Tibial nerve (tissue), 4 donors: ENCODE results near the gene SMARCD3. TPM values are rescaled to one million over a fixed set of nuclear protein-coding genes. Genes with fewer than 3 reads are reported as not detected.

ENCODE experiments used
- DNase-seq, 2 donors: peaks; one replicate each; pipeline ENCODE4 v3.0.0-alpha.2; 2019; ENCODE audit warnings: low spot score in 2 of 2
- H3K27ac ChIP-seq, 4 donors: fragments of 200-600 bp; sonication (generic) in 3 of 4; one replicate each; pipeline ENCODE4 v1.5.1; 2017 to 2019; ENCODE audit warnings: mild to moderate bottlenecking in 1 of 4
- H3K27me3 ChIP-seq, 2 donors: fragments of 200-600 bp; sonication (generic) in 1 of 2; one replicate each; pipeline versions ENCODE4 v1.5.1 to v1.6.0; 2017 to 2019
- H3K36me3 ChIP-seq, 3 donors: fragments of 200-600 bp; sonication (generic); one replicate each; pipeline ENCODE4 v1.5.1; 2018 to 2019
- H3K4me1 ChIP-seq, 4 donors: fragments of 200-600 bp; sonication (generic) in 3 of 4; one replicate each; pipeline ENCODE4 v1.5.1; 2017 to 2019
- H3K4me3 ChIP-seq, 4 donors: fragments of 200-600 bp; sonication (generic) in 3 of 4; one replicate each; pipeline ENCODE4 v1.5.1; 2017 to 2019; ENCODE audit warnings: mild to moderate bottlenecking in 1 of 4, moderate library complexity in 1 of 4
- H3K9me3 ChIP-seq, 4 donors: fragments of 200-600 bp; sonication (generic) in 3 of 4; one replicate each; pipeline ENCODE4 v1.5.1; 2017 to 2019
- EP300 ChIP-seq, 2 donors: sonication (generic); formaldehyde crosslinking; IDR thresholded peaks; one replicate each; pipeline ENCODE4 v1.6.1; 2017; ENCODE audit warnings: antibody characterized with exemption in 2 of 2, mild to moderate bottlenecking in 1 of 2
- POLR2A ChIP-seq, 2 donors: fragments of 450-650 bp; IDR thresholded peaks; one replicate each; pipeline ENCODE4 v1.6.1; 2017; ENCODE audit warnings: antibody characterized with exemption in 2 of 2, mild to moderate bottlenecking in 2 of 2, moderate library complexity in 2 of 2
- WGBS, 2 donors: methylation state at CpG; one replicate each; pipeline ENCODE4 v1.1.5; 2018; 5-methylcytosine and 5-hydroxymethylcytosine counted together
- total RNA-seq, 4 donors: library from RNA; depleted of rRNA; stranded (reverse); fragments of >200 nt; gene quantifications; one replicate each; pipeline ENCODE4 v1.1.0, GENCODE V29; 2016
- TF ChIP-seq, protein P1 (sequence below), 5 experiments: fragments of 200-600 bp in 3 of 5; fragments of 450-650 bp in 2 of 5; sonication (generic) in 3 of 5; IDR thresholded peaks; one replicate each; pipeline ENCODE4 v1.5.1; 2016 to 2019; ENCODE audit warnings: antibody characterized with exemption in 5 of 5, mild to moderate bottlenecking in 3 of 5, moderate library complexity in 2 of 5

Gene SMARCD3
- total RNA-seq, 4 donors from 2014 or later = 55.5 to 97.2 (median 77.3) TPM

DNA sequence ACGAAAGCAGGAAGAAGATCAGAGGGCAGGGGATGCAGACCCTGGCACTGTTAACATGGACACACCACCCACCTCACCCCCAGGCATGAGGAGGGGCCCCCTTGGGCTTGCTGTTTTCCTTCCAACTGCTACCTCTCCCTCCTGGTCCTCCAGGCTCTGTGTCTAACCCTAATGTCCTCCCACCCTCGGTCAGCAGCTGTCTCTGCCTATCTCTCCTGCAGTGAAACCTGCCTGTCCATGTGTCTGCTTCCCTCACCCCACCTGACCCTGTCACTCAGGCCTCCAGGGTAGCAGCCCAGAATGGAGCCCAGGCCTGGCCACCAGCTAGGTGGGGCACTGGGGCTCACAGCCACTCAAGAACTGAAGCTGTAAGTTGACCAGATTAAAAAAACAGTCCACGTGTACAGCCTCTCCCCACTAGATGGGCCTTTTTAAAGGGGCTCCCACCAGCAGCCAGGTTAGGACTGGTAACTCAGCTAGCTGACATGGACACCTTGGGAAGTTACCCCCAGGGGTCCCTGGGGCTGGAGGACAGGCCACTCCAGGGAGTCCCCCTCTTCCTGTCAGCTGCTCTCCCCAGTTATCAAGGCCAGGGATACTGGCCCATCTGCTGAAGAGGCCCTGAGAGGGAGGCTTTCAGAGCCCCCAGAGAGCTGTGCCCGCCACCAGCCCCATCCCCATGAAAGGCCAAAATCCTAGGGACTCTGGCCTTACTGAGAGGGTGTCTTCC, 1.5 kb downstream of the SMARCD3 start:
- DNase-seq = no peak
- Histone ChIP-seq H3K4me3 (peak overlapping the region in 3 of 4 donors; percentile 70 to 81 (median 79)), H3K9me3 (no peaks in the 10 kb centered on the region), H3K27ac (peak overlapping the region; percentile 85 to 98 (median 93)), H3K4me1 (peaks cover 0 to 86% (median 54%) of the 10 kb centered on the region in 4 donors), H3K27me3 (no peaks in the 10 kb centered on the region), H3K36me3 (peaks cover 0 to 5% (median 0%) of the 10 kb centered on the region in 3 donors)
- no peak for TF ChIP-seq POLR2A (IDR thresholded peaks at IDR 0.05)
- TF ChIP-seq, protein P1, sequence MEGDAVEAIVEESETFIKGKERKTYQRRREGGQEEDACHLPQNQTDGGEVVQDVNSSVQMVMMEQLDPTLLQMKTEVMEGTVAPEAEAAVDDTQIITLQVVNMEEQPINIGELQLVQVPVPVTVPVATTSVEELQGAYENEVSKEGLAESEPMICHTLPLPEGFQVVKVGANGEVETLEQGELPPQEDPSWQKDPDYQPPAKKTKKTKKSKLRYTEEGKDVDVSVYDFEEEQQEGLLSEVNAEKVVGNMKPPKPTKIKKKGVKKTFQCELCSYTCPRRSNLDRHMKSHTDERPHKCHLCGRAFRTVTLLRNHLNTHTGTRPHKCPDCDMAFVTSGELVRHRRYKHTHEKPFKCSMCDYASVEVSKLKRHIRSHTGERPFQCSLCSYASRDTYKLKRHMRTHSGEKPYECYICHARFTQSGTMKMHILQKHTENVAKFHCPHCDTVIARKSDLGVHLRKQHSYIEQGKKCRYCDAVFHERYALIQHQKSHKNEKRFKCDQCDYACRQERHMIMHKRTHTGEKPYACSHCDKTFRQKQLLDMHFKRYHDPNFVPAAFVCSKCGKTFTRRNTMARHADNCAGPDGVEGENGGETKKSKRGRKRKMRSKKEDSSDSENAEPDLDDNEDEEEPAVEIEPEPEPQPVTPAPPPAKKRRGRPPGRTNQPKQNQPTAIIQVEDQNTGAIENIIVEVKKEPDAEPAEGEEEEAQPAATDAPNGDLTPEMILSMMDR (IDR thresholded peaks at IDR 0.05) = no peak
- no peak for TF ChIP-seq EP300 (IDR thresholded peaks at IDR 0.05)
- 30 to 32% methylated on average over 3 to 4 of the region's 4 CpGs for WGBS, 2 donors

DNA sequence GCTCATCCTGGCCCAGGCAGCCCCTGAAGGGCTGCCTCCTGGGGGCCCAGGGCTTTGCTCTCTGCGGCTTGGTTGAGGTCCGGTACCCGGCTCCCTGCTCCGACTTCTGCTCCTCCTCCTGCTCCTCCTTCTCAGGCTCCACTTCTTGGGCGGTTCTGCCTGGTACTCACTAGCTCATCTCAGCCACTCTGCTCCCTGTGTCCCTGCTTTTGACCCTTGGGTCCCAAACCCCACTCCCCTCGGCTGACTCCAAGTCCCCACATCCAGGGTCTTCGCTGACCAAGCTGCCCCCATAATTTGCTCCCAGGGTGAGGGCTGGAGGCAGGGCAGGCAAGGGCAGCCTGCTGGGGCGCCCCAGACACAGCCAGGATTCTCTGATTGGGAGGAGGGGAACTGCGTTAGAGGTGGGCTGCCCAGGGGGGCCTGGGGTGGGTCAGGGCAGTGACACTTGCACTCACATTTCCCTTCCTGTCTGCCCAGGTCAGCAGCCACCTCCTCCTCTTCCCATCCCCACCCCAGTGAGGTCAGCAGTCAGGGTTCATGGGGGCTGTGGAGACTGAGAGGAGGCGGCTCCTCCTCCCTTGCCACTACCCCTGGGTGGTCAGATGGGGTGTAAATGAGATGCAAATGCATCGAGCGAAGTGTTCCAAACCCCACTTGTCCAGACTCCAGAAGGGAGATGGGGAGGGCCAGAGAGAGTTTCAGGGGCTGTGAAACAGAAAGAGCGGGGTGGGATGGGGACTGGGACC, 2.2 kb downstream of the SMARCD3 start:
- H3K27me3 ChIP-seq = no peaks in the 10 kb centered on the region
- peaks cover 0 to 12% (median 0%) of the 10 kb centered on the region in 3 donors for H3K36me3 ChIP-seq
- peak overlapping the region in 2 of 4 donors; percentile 96 to 98 for H3K27ac ChIP-seq
- TF ChIP-seq EP300 (IDR thresholded peaks at IDR 0.05) (no peak), POLR2A (IDR thresholded peaks at IDR 0.05) (no peak)
- TF ChIP-seq, protein P1 (IDR thresholded peaks at IDR 0.05) = no peak
- peak overlapping the region in 3 of 4 donors; percentile 37 to 46 (median 38) for H3K4me3 ChIP-seq
- WGBS, 2 donors = 31 to 33% methylated on average over 13 of the region's 13 CpGs
- H3K9me3 ChIP-seq = no peaks in the 10 kb centered on the region
- no peak for DNase-seq
- peaks cover 0 to 82% (median 53%) of the 10 kb centered on the region in 4 donors for H3K4me1 ChIP-seq

DNA sequence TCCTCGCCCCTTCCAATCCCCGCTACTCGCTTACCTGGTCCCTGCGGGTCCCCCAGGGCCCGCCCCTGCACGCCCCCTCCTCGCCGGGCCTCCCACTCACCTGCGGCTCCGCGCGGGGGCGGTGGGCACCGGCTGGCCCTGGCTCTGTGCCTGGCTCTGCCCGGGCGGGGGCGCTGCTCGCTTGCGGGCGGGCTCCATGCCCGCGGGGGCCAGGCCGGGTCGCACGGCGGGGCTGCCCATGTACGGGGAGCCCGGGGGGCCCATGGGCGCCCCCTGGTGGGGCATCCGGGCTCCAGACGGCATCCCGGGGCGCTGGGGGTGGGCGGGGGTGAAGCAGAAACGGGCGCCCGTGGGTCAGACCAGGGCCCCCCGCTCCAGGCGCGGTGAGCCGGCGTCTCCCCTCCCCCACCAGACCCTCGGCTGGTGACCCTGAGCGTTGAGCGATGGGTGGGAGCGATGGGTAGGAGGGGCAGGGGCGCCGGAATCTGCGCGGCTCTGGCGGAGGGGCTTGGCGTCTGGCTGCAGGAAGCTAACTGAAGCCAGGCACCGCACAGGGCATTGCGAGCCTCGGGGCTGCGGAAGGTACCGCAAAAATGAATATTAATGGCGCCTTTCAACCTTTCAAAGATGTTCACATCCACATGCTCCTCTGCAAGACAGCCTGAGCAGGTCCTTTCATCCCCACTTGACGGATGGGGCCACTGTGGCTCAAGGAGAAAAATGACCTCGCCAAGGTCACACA, 3.0 kb downstream of the SMARCD3 start:
- Histone ChIP-seq H3K36me3 (peaks cover 0 to 19% (median 0%) of the 10 kb centered on the region in 3 donors), H3K4me3 (peak overlapping the region; percentile 10 to 46 (median 38)), H3K9me3 (no peaks in the 10 kb centered on the region), H3K27ac (peak overlapping the region; percentile 21 to 96 (median 58)), H3K27me3 (no peaks in the 10 kb centered on the region), H3K4me1 (peaks cover 0 to 75% (median 49%) of the 10 kb centered on the region in 4 donors)
- no peak for DNase-seq
- WGBS, 2 donors = 5 to 10% methylated on average over 31 to 34 of the region's 60 CpGs
- TF ChIP-seq, protein P1 (IDR thresholded peaks at IDR 0.05) = peak; percentile 58 to 77 (median 66)
- no peak for TF ChIP-seq EP300 (IDR thresholded peaks at IDR 0.05)
- no peak for TF ChIP-seq POLR2A (IDR thresholded peaks at IDR 0.05)

- Histone ChIP-seq H3K27ac (peak overlapping the region; percentile 14 to 96 (median 32)), H3K27me3 (no peaks in the 10 kb centered on the region), H3K9me3 (no peaks in the 10 kb centered on the region), H3K4me1 (peaks cover 0 to 69% (median 44%) of the 10 kb centered on the region in 4 donors), H3K36me3 (peaks cover 0 to 26% (median 0%) of the 10 kb centered on the region in 3 donors), H3K4me3 (peak overlapping the region in 3 of 4 donors; percentile 10 to 46 (median 37))
- DNase-seq = no peak
- WGBS, 2 donors = 14 to 21% methylated on average over 14 to 15 of the region's 15 CpGs
- no peak for TF ChIP-seq POLR2A (IDR thresholded peaks at IDR 0.05)
Measured at GRCh38 chr7:151244841-151245346, 3.6 kb downstream of the SMARCD3 start.
